Glomerular endothelial cell (primary cell): ENCODE data around the gene ITPR2. TPM values are rescaled to one million over a fixed set of nuclear protein-coding genes. Genes with fewer than 3 reads are reported as not detected.
A peak's percentile ranks its signal among the peaks of the same experiment; 100 is the strongest.

ENCODE experiments used
- DNase-seq: peaks from one replicate; pipeline ENCODE4 v3.0.0-alpha.2; 2011; ENCODE audit warnings: low read depth, low spot score; ENCODE audit errors: extremely low read depth
- total RNA-seq: library from RNA; depleted of rRNA; stranded (reverse); fragments of >200 nt; gene quantifications from 2 replicates; pipeline ENCODE4 v1.2.3, GENCODE V29; 2015

The ITPR2 gene
- total RNA-seq, 1 donor from 2014 or later: 39.7 TPM

- no peak for DNase-seq
Measured at GRCh38 chr12:26642361-26642760, 190.6 kb downstream of the ITPR2 start.

- no peak for DNase-seq
Measured at GRCh38 chr12:26636710-26637328, 196.2 kb downstream of the ITPR2 start.

- no peak for DNase-seq
Measured at GRCh38 chr12:26633591-26634210, 199.3 kb downstream of the ITPR2 start.

- DNase-seq: no peak
Measured at GRCh38 chr12:26632756-26633155, 200.2 kb downstream of the ITPR2 start.

GRCh38 chr12:26631846-26632245 lies 201.1 kb downstream of the ITPR2 start:
- DNase-seq: no peak

GRCh38 chr12:26630546-26631027 lies 202.4 kb downstream of the ITPR2 start:
- DNase-seq: peak; percentile 78

- DNase-seq: no peak
Measured at GRCh38 chr12:26629864-26630263, 203.1 kb downstream of the ITPR2 start.

GRCh38 chr12:26628234-26628633 lies 204.8 kb downstream of the ITPR2 start:
- no peak for DNase-seq

GRCh38 chr12:26627335-26627734 lies 205.7 kb downstream of the ITPR2 start:
- no peak for DNase-seq

GRCh38 chr12:26623136-26623535 lies 209.9 kb downstream of the ITPR2 start:
- no peak for DNase-seq

GRCh38 chr12:26622601-26623000 lies 210.4 kb downstream of the ITPR2 start:
- no peak for DNase-seq

- DNase-seq: no peak
Measured at GRCh38 chr12:26621932-26622331, 211.1 kb downstream of the ITPR2 start.

- no peak for DNase-seq
Measured at GRCh38 chr12:26620907-26621306, 212.1 kb downstream of the ITPR2 start.

- DNase-seq: no peak
Measured at GRCh38 chr12:26617513-26617912, 215.5 kb downstream of the ITPR2 start.

GRCh38 chr12:26614011-26614616 lies 218.9 kb downstream of the ITPR2 start:
- DNase-seq: no peak

- no peak for DNase-seq
Measured at GRCh38 chr12:26612203-26612602, 220.8 kb downstream of the ITPR2 start.

GRCh38 chr12:26611598-26611997 lies 221.4 kb downstream of the ITPR2 start:
- DNase-seq: no peak

GRCh38 chr12:26610774-26611173 lies 222.2 kb downstream of the ITPR2 start:
- DNase-seq: no peak

GRCh38 chr12:26609986-26610385 lies 223.0 kb downstream of the ITPR2 start:
- no peak for DNase-seq

GRCh38 chr12:26608706-26609105 lies 224.3 kb downstream of the ITPR2 start:
- DNase-seq: no peak

- no peak for DNase-seq
Measured at GRCh38 chr12:26608273-26608672, 224.7 kb downstream of the ITPR2 start.

- DNase-seq: no peak
Measured at GRCh38 chr12:26606911-26607310, 226.1 kb downstream of the ITPR2 start.
